ENCODE measurements around the gene CARS1.

The CARS1 gene

GRCh38 chr11:3007404-3008010 is 49.7 kb downstream of the CARS1 start:
- DNase-seq, result no peak

DNA sequence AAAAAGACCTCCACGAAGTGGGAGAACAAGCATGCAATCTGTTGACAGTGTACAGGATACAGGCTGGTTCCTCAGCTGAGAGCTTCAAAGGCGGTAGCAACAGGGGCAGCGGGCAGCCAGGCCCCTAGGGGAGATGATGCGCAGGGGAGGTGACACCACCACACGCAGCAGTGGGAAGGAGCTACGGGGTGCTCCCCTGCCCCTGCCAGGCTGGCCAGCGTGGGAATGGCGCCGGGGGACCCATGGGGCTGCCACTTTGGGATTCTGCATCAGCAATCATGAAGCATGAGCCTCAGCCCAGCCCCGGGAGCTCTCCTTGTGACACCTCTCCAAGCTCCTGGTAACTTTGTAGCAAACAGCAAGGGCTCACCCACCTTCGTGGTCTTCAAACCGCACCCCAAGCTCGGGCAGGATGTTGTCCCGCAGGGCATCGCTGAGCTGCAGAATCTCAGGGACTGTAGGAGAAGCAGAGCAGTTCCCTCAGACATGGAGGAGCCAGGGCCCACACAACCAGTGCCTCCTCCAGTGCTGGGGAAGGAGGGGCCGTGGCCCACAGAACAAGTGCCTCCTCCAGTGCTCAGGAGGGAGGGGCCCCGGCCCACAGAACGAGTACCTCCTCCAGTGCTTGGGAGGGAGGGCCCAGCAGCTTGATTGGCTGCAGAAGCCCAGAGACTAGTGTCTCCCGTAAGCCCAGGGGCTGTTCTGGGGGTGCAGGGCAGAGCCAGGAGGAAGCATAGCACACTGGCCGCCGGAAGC is 50.5 kb downstream of the CARS1 start:
- no peak for DNase-seq

- no peak for DNase-seq
These were observed 52.7 kb downstream of the CARS1 start for GRCh38 chr11:3004481-3004880.

DNA sequence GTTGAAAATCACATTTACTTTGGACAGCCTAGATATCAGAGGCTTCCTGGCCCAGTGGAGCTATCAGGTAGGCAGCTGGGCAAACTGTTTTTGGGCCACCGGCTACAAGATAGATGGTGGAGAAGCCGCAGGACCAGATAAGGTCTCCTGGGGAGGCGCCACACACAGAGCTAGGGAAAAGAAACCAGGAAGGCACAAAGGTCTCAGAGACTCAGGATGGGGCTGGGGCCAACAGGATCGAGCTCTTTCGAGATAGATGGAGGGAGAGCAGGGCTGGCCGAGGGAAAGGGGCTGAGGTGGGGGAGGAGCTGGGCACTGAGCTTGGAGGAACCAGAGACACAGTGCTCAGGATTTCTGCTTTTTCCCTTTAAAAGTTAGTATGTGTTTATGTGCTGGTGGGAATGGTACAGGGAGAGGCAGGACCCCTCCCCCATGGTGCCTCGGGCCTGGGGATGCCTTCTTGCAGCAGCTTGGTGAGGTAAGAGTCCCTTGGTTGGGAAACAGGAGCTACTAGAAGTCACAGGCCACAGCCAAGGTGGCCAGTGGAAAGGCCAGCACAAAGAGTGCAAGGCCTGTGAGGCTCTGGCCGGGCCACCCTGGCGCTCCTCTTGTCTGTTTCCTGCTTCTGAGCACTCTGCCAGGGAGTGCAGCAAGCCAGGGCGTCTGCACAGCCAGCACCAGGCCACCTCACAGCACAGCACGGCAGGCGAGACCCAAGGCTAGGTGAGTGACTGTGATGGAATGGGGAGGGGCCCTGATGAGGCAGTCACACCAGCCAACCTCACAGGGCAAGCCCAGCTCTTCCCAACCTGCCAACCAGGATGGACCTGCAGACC is 53.6 kb downstream of the CARS1 start:
- DNase-seq, result no peak

GRCh38 chr11:3002871-3003270 is 54.4 kb downstream of the CARS1 start:
- DNase-seq, result no peak

DNA sequence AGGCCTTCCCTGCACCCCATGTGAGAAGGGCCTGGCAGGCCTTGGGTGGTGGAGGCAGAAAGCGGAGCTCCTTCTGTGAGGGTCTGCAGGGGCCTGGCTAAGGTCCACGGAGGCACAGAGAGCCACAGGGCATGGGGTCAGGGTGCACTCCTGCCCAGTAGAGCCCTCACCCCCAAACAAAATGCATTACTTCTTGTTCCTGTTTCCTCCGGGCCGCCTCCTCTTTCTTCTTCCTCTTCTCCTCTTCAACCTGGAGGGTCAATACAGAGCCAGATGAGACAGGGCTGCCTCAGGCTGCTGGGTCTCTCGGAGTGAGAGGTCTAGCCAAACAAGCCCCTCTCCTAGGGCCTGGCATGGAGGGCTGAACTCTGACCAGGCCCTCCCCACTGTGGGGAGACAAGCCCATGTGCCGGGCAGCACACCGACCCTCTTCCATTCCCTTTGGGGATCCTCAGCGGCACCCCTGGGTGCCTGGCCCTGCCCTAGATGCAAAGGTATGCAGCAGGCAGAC is 54.8 kb downstream of the CARS1 start:
- no peak for DNase-seq

- no peak for DNase-seq
These were observed 55.7 kb downstream of the CARS1 start for GRCh38 chr11:3001496-3001895.

GRCh38 chr11:3000032-3000961 is 56.9 kb downstream of the CARS1 start:
- DNase-seq, result no peak

DNA sequence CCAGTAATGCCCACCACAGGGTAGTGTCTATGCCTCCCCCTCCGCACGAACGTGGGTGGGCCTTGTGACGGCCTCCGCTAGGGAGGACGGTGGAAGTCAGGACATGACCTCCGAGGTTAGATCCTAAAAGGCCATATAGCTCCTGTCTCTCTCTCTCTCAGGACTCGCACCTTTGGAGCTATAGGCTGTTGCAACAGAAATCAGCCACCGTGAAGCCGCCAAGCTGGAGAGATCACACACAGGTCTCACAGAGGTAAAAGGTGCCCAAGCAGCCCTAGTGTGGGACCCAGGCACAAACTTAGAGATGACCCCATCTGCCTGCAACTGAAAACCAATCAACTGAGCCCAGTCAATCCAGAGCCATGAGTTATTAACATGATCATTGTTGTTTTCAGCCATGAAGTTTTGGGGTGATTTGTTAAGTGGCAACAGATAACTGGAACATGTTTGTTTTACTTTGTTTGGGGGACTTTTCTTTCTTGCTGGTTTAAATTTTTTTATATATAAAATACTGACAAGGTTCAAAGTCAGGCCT is 57.7 kb downstream of the CARS1 start:
- no peak for DNase-seq

- DNase-seq, result no peak
These were observed 59.0 kb downstream of the CARS1 start for GRCh38 chr11:2998073-2998850.

DNA sequence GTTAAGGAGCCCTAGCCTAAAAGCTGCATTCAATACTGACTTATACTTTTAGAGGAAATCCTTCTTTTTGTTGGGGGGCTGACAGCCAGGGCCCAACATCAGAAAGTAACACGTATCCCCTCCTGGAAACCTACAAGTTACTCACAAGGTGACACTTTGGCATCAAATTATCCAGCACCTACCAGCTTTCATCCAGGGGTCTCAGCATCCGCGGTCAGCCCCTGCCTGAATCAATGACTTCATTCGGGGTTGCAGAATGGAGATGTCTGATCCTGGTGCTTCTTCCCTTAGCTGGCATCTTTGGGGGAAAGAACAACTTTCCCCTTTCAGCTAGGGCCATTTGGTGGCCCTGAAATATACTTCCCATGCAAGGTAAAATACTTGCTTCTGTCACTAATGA is 59.8 kb downstream of the CARS1 start:
- no peak for DNase-seq

DNA sequence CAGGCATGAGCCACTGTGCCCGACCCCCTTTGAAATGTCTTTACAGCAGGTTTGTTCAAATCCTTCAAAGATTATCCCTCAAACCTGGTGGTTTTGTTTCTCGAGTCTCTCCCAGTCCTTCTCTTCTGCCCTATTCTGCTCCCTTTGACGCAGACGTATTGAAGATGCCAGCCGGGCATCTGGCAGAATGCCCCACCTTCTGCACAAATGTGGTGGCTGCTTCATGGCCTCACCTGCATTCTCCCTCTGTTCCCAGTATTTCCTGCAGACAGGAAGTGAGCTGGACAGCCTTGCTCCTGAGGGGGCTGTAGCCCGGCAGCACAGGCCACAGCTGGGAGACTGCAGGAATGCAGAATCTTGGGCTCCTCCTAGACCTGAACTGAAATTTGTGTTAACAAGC is 60.2 kb downstream of the CARS1 start:
- no peak for DNase-seq

DNA sequence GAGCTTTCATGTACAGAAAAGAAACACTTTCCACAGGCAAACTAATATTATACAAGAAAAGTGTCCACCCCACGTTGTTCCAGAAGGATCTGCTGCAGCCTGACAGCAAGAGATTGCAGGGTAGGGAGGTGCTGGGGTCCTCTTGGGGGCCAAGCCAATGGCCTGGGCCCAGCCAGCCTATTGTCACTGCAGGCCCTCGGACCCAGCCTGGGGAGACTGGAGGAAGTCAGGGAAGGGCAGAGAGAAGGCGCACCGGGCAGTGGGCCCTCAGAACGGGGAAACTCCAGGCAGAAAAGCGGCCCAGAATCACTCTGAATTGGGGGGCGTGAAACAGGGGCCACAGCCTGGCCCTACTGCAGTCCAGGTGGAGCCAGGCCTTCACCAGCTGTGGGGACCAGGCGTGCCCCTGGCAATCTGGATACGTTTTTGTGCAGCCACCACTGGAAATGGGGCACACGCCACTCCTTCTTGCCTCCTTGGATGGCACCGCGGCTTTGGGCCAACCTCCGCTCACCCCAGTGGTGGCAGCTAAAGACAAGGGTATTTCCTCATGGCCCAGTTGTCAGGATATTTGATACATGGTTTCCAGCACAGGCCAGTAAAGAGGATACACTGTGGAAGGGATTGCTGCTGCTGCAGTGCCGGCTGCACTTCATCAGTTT is 61.2 kb downstream of the CARS1 start:
- DNase-seq, result no peak

GRCh38 chr11:2995031-2995561 is 62.1 kb downstream of the CARS1 start:
- no peak for DNase-seq

DNA sequence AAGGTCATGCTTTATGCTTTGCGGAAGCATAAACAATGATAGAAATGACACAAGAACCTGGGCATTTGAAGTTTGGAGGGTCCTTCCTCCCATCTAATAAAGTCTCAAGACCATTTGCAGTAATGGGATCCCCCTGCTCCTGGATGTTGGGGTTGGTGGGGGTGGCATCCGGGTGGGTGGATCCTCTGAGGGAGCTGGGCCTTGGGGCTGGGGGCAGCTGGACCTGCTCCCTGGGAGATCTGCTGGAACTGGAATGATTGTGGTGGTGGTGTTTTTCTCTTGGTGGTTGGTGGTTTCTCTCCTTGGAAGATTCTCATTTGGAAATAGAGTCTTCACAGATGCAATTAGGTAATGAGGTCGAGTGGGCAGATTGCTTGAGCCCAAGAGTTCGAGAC is 62.9 kb downstream of the CARS1 start:
- no peak for DNase-seq

- no peak for DNase-seq
These were observed 64.3 kb downstream of the CARS1 start for GRCh38 chr11:2992997-2993325.

DNA sequence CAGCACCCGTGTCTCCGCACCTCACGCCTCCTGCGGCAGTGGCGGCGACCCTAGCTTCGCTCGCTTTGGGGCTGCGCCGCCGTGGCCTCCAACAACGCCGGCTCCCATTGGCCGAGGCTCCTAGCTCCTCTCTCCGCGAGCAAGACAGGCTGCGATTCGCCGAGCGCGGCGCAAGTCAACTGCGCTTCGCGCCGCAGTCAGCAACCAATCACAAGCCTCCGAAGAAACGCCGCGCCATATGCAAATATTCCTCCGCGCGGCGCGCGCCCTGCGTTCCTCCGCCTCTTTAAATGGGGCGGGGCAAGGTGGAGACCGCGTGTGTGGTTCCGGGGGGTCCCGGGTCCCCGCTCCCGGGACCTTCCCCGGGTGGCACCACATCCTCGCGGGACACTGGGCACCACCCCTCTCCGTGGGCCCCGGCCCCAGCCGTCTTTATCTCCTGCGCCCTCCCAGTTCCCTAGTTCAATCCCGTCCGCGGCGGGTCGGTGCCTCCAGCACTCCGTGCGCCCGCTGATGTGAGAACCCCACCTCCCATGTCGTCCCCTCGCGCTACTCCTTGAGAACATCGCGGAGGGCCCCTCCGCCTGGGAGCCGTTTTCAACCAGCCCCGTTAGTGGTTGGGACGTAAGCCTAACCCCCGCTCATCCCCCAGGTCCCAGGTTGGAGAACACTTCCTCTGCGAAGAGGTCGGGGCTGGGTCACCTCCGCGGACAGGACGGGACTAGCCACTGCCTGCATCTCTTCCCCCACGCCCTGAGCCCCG is 64.8 kb downstream of the CARS1 start, which contains the start of gene NAP1L4:
Gene NAP1L4, minus strand, starts transcription at position 96 of the 763 bp plus-strand sequence. CDS start 13,109 bp downstream, outside the sequence.
- DNase-seq, result peak; percentile 94 to 96

GRCh38 chr11:2991452-2992233 is 65.6 kb downstream of the CARS1 start:
- peak; percentile 30 to 33 for DNase-seq
